Esophagus squamous epithelium (tissue), 4 donors: ENCODE measurements around the gene EPGN.

Experiments
- POLR2A ChIP-seq, 4 donors: fragments of 450-650 bp; IDR thresholded peaks; one replicate each; pipeline ENCODE4 v1.6.1; 2017; ENCODE audit warnings: antibody characterized with exemption in 4 of 4, mild to moderate bottlenecking in 4 of 4, moderate library complexity in 3 of 4
- TF ChIP-seq, protein P1 (sequence below), 6 experiments: fragments of 450-650 bp in 4 of 6; fragments of 200-600 bp in 2 of 6; sonication (generic) in 2 of 6; IDR thresholded peaks; one replicate each; pipeline ENCODE4 v1.5.1; 2016 to 2019; ENCODE audit warnings: antibody characterized with exemption in 6 of 6, mild to moderate bottlenecking in 4 of 6, moderate library complexity in 4 of 6

DNA sequence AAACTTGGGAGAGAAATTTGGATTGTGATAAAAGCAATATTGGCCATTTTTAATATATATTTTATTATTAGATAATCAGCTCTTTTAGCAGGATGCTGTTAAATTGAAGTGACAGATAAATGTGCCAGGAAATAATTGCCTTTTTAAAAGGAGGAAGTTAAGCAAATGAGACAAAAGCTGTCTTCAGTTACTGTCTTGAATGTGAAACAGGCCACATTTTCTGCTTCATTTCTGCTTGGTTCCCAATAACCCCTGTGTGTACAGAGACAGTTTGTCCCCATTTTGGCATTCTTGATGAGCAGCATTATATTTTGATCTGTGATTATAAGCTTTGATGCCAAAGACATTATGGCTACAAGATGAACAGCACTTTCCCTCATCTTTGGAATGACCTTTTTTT lies 953 bp downstream of the EPGN start:
- TF ChIP-seq, protein P1, sequence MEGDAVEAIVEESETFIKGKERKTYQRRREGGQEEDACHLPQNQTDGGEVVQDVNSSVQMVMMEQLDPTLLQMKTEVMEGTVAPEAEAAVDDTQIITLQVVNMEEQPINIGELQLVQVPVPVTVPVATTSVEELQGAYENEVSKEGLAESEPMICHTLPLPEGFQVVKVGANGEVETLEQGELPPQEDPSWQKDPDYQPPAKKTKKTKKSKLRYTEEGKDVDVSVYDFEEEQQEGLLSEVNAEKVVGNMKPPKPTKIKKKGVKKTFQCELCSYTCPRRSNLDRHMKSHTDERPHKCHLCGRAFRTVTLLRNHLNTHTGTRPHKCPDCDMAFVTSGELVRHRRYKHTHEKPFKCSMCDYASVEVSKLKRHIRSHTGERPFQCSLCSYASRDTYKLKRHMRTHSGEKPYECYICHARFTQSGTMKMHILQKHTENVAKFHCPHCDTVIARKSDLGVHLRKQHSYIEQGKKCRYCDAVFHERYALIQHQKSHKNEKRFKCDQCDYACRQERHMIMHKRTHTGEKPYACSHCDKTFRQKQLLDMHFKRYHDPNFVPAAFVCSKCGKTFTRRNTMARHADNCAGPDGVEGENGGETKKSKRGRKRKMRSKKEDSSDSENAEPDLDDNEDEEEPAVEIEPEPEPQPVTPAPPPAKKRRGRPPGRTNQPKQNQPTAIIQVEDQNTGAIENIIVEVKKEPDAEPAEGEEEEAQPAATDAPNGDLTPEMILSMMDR (IDR thresholded peaks at IDR 0.05): no peak
- TF ChIP-seq POLR2A (IDR thresholded peaks at IDR 0.05): no peak
